Neural progenitor cell (in vitro differentiated cells): ENCODE data around the gene MGAT3. TPM values are rescaled to one million over a fixed set of nuclear protein-coding genes. Genes with fewer than 3 reads are reported as not detected.

Experiments
- DNase-seq: peaks from one replicate; pipeline ENCODE4 v3.0.0-alpha.2; 2016; ENCODE audit warnings: low spot score
- H2AFZ ChIP-seq: fragments of 200-600 bp; sonication (generic); replicated peaks from 2 replicates; pipeline ENCODE4 v1.6.1; 2016; ENCODE audit warnings: antibody characterized with exemption
- H3F3A ChIP-seq: fragments of 200-600 bp; sonication (generic); 2 replicates; pipeline ENCODE4 v1.6.1; 2016; ENCODE audit warnings: antibody characterized with exemption, low read depth
- H3K27ac ChIP-seq: fragments of 200-600 bp; sonication (generic); 2 replicates; pipeline ENCODE4 v1.5.1; 2016; ENCODE audit warnings: mild to moderate bottlenecking
- H3K27me3 ChIP-seq: fragments of 200-600 bp; sonication (generic); 2 replicates; pipeline ENCODE4 v1.6.1; 2016; ENCODE audit warnings: mild to moderate bottlenecking, moderate library complexity
- H3K36me3 ChIP-seq: fragments of 200-600 bp; sonication (generic); 2 replicates; pipeline ENCODE4 v1.5.1; 2016
- H3K4me1 ChIP-seq: fragments of 200-600 bp; sonication (generic); 2 replicates; pipeline ENCODE4 v1.6.1; 2016; ENCODE audit warnings: mixed run types
- H3K4me2 ChIP-seq: fragments of 200-600 bp; sonication (generic); 2 replicates; pipeline ENCODE4 v1.6.1; 2016
- H3K4me3 ChIP-seq: fragments of 200-600 bp; sonication (generic); 2 replicates; pipeline ENCODE4 v1.5.1; 2016
- H3K79me2 ChIP-seq: fragments of 200-600 bp; sonication (generic); 2 replicates; pipeline ENCODE4 v1.6.1; 2016; ENCODE audit warnings: low read depth
- H3K9ac ChIP-seq: fragments of 200-600 bp; sonication (generic); 2 replicates; pipeline ENCODE4 v1.6.1; 2016
- H3K9me3 ChIP-seq: fragments of 200-600 bp; sonication (generic); 2 replicates; pipeline ENCODE4 v1.5.1; 2016; ENCODE audit warnings: low read depth
- H4K20me1 ChIP-seq: fragments of 200-600 bp; sonication (generic); 2 replicates; pipeline ENCODE4 v1.6.1; 2016; ENCODE audit warnings: low read depth
- H3K27ac Mint-ChIP-seq: 3 replicates; pipeline ENCODE4 v1.8.0; 2021; ENCODE audit warnings: mixed read lengths
- H3K27me3 Mint-ChIP-seq: 2 replicates; pipeline ENCODE4 v1.8.0; 2022; ENCODE audit warnings: low read depth, mild to moderate bottlenecking, inconsistent platforms, moderate library complexity, mixed read lengths; ENCODE audit not compliant: insufficient read depth
- H3K36me3 Mint-ChIP-seq: 3 replicates; pipeline ENCODE4 v1.8.0; 2021; ENCODE audit warnings: mixed read lengths
- H3K4me1 Mint-ChIP-seq: 3 replicates; pipeline ENCODE4 v1.8.0; 2021; ENCODE audit warnings: mixed read lengths
- H3K4me3 Mint-ChIP-seq: 3 replicates; pipeline ENCODE4 v1.8.0; 2021; ENCODE audit warnings: mild to moderate bottlenecking, moderate library complexity, mixed read lengths
- H3K9me3 Mint-ChIP-seq: 3 replicates; pipeline ENCODE4 v1.8.0; 2020; ENCODE audit warnings: mixed read lengths
- CTCF ChIP-seq: fragments of 200-600 bp; sonication (generic); IDR thresholded peaks from 2 replicates; pipeline ENCODE4 v1.5.1; 2017; ENCODE audit warnings: antibody characterized with exemption, mild to moderate bottlenecking
- EZH2 ChIP-seq: fragments of 200-600 bp; sonication (generic); IDR thresholded peaks from 2 replicates; pipeline ENCODE4 v1.6.1; 2017; ENCODE audit warnings: antibody characterized with exemption, mild to moderate bottlenecking, moderate library complexity
- EZH2phosphoT487 ChIP-seq: fragments of 200-600 bp; sonication (generic); IDR thresholded peaks from 2 replicates; pipeline ENCODE4 v1.6.1; 2017; ENCODE audit warnings: antibody characterized with exemption
- total RNA-seq: library from RNA; depleted of rRNA; stranded (reverse); fragments of >200 nt; gene quantifications from 2 replicates; pipeline ENCODE4 v1.2.3, GENCODE V29; 2015; ENCODE audit warnings: low replicate concordance

MGAT3 gene
- total RNA-seq, 1 donor from 2014 or later: 7.5 TPM

DNA sequence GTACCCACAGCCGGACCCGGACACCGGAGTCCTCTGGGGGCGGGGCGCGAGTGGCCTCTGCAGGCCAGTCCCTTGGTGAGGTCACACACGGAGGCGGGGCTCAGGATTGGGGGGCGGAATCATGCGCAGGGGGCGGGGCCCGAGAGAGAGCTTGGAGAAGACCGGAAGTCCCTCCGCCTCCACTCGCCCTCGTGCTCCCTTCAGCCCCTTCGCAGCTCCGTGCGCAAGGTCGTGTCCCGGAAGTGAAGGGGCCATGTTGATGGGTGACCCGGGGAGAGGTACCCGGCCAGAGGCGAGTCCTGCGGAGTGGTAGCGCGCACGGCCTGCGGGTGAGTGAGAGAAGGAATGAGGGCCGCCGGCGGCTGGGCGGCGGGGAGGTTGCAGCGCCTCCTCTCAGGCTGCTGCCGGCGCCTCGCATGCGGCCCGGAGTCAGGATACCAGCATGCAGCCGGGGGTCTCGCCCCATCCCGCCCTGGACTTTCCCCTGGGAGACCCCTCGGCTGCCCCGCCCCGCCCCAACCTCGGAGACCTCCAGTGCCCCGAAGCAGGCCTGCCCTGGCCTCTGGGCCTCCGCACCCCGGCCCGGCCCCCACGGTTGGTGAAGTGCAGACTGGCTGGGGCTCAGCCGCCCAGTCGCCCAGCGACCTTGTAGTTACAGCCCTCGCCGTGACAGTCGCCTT lies 45.4 kb downstream of the MGAT3 start, which contains the start of gene MIEF1:
Gene MIEF1, plus strand, starts transcription at position 182 of the 680 bp plus-strand sequence. CDS start 9,005 bp downstream, outside the sequence.
- Histone ChIP-seq H3K4me1 (peaks cover 37% of the 10 kb centered on the region), H3K4me3 (peak within 1 kb of the TSS; percentile 83), H4K20me1 (peaks cover 29% of the 10 kb centered on the region), H3K4me2 (peak within 1 kb of the TSS; percentile 94), H3F3A (peaks cover 18% of the 10 kb centered on the region), H3K27me3 (peaks cover 17% of the 10 kb centered on the region), H3K9me3 (no peaks in the 10 kb centered on the region), H3K79me2 (peaks cover 22% of the 10 kb centered on the region), H3K9ac (peak within 1 kb of the TSS; percentile 63), H3K36me3 (no peaks in the 10 kb centered on the region), H2AFZ (peak within 1 kb of the TSS; percentile 12), H3K27ac (peak within 1 kb of the TSS; percentile 80)
- peaks cover 48% of the 10 kb centered on the region for H3K4me1 Mint-ChIP-seq
- no peak for TF ChIP-seq EZH2
- TF ChIP-seq EZH2phosphoT487: no peak
- no peak for TF ChIP-seq CTCF
- H3K4me3 Mint-ChIP-seq: peak within 1 kb of the TSS; percentile 97
- H3K36me3 Mint-ChIP-seq: peaks cover 23% of the 10 kb centered on the region
- peak within 1 kb of the TSS; percentile 11 for H3K27ac Mint-ChIP-seq
- H3K9me3 Mint-ChIP-seq: no peaks in the 10 kb centered on the region
- peak; percentile 97 for DNase-seq
- peaks cover 7% of the 10 kb centered on the region for H3K27me3 Mint-ChIP-seq

DNA sequence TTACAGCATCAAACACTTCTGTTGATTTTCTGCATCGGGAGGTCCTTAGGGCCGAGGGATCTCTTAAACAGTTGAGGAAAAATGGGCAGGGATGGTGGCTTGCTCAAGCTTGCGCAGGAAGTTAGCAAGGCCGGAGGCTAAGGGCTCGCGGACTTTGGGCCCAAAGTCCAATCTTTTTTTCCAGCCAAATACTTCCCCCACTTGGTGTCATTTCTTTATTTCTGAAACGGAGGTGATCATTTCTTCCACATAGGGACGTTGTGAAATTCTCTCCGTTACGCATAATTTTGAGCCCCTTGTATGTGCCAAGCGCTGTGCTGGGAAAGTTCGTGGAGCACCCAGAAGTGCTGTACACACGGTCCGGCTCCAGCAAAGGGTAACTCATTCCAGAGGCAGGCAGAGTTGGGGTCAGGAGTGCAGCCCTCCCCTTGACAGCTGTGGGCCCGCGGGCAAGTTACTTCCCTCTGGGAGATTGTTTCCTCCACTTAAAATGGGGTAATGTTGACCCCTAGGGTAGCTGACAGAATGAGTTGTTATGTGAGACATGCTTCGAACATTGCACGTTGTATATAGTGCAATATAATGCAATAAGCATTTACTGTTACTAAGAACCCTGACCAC lies 46.1 kb downstream of the MGAT3 start:
- TF ChIP-seq EZH2phosphoT487 (no peak), EZH2 (no peak)
- Histone ChIP-seq H3K27ac (no peak overlapping the region), H2AFZ (no peak overlapping the region), H3K27me3 (peaks cover 15% of the 10 kb centered on the region), H3K4me1 (peaks cover 37% of the 10 kb centered on the region), H3K36me3 (no peaks in the 10 kb centered on the region), H3K4me2 (peak overlapping the region; percentile 94), H3K4me3 (peak overlapping the region; percentile 83), H3K9ac (peak overlapping the region; percentile 63), H3K9me3 (no peaks in the 10 kb centered on the region), H3F3A (peaks cover 18% of the 10 kb centered on the region), H3K79me2 (peaks cover 22% of the 10 kb centered on the region), H4K20me1 (peaks cover 31% of the 10 kb centered on the region)
- H3K36me3 Mint-ChIP-seq: peaks cover 23% of the 10 kb centered on the region
- H3K27ac Mint-ChIP-seq: no peak overlapping the region
- peaks cover 4% of the 10 kb centered on the region for H3K27me3 Mint-ChIP-seq
- DNase-seq: no peak
- H3K4me3 Mint-ChIP-seq: peak overlapping the region; percentile 97
- H3K9me3 Mint-ChIP-seq: no peaks in the 10 kb centered on the region
- peaks cover 44% of the 10 kb centered on the region for H3K4me1 Mint-ChIP-seq

DNA sequence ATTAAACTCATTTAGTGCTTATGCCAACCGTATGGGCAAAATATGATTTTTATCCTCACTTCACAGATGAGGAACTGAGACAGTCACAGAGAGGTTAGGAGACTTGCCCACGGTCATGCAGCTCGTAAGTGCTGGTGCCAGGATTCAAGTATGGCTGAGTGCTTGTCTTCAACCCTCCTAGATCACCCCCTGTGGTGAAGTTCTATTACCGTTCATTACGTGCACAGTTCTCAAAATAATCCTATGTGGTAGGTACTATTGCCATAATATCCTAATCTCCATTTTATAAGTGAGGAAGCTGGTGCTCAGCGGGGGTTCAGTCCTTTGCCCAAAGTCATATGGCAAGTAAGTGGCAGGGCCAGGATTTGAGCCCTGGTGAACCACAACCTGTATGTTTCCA lies 46.8 kb downstream of the MGAT3 start:
- Histone ChIP-seq H3F3A (peaks cover 18% of the 10 kb centered on the region), H3K27ac (no peak overlapping the region), H3K36me3 (no peaks in the 10 kb centered on the region), H3K79me2 (peaks cover 22% of the 10 kb centered on the region), H4K20me1 (peaks cover 38% of the 10 kb centered on the region), H3K9ac (peak overlapping the region; percentile 63), H3K4me2 (peak overlapping the region; percentile 94), H3K4me1 (peaks cover 30% of the 10 kb centered on the region), H3K4me3 (peak overlapping the region; percentile 83), H2AFZ (no peak overlapping the region), H3K9me3 (no peaks in the 10 kb centered on the region), H3K27me3 (peaks cover 19% of the 10 kb centered on the region)
- H3K27me3 Mint-ChIP-seq: peaks cover 4% of the 10 kb centered on the region
- no peak for DNase-seq
- TF ChIP-seq CTCF (no peak), EZH2 (no peak), EZH2phosphoT487 (no peak)
- H3K36me3 Mint-ChIP-seq: peaks cover 23% of the 10 kb centered on the region
- no peaks in the 10 kb centered on the region for H3K9me3 Mint-ChIP-seq
- H3K4me3 Mint-ChIP-seq: peak overlapping the region; percentile 97
- no peak overlapping the region for H3K27ac Mint-ChIP-seq
- peaks cover 38% of the 10 kb centered on the region for H3K4me1 Mint-ChIP-seq
